GM12875 (cell line): ENCODE measurements around the gene ACACB.

Experiments
- H3K4me3 ChIP-seq: one replicate; pipeline ENCODE4 v1.5.1; 2011; ENCODE audit warnings: low read depth, low read length, control low read depth
- CTCF ChIP-seq: IDR thresholded peaks from 2 replicates; pipeline ENCODE4 v1.5.1; 2011; ENCODE audit warnings: low read depth, mild to moderate bottlenecking, control low read depth, inconsistent platforms, low read length, moderate library complexity, borderline replicate concordance; ENCODE audit not compliant: insufficient read depth

ACACB gene

GRCh38 chr12:109173443-109174240 lies 57.3 kb downstream of the ACACB start:
- H3K4me3 ChIP-seq = no peak overlapping the region
- TF ChIP-seq CTCF = no peak

GRCh38 chr12:109174468-109174867 lies 58.1 kb downstream of the ACACB start:
- TF ChIP-seq CTCF = no peak
- no peak overlapping the region for H3K4me3 ChIP-seq

DNA sequence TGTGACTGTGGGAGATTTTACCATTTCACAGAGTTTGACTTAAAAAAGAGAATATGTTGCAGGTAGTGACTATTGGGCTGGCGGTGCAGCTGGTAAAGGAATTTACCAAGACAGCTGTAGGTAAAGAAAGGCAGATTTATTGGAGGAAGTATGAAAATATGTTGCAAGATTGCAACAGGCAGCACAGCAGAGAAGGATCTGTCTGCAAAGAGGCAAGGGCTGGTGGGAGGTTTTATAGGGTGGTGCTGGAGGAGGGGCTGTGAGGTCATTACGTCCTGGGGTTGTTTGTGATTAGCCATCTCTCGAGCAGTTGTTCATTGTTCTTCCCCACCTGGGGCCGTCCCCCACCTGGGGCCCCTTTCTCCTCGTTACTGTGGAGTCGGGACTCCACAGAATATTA lies 62.1 kb downstream of the ACACB start:
- no peak overlapping the region for H3K4me3 ChIP-seq
- TF ChIP-seq CTCF = no peak

GRCh38 chr12:109179927-109180326 lies 63.5 kb downstream of the ACACB start:
- no peak for TF ChIP-seq CTCF
- no peak overlapping the region for H3K4me3 ChIP-seq

- no peak overlapping the region for H3K4me3 ChIP-seq
- no peak for TF ChIP-seq CTCF
Measured at GRCh38 chr12:109182041-109182839, 65.9 kb downstream of the ACACB start.

GRCh38 chr12:109185441-109185840 lies 69.1 kb downstream of the ACACB start:
- TF ChIP-seq CTCF = no peak

More at GRCh38 chr12:109185441-109185840, 69.1 kb downstream of the ACACB start:
- no peak overlapping the region for H3K4me3 ChIP-seq
